Motor neuron (in vitro differentiated cells): ENCODE results near the gene APEH. TPM values are rescaled to one million over a fixed set of nuclear protein-coding genes. Genes with fewer than 3 reads are reported as not detected.
A peak's percentile ranks its signal among the peaks of the same experiment; 100 is the strongest.

Experiments used
- ATAC-seq, 8 experiments: fragments of 200-7000 bp; cut with Tn5 transposase; replicated peaks in 6 of 8; 2 replicates each; pipeline ENCODE4 v1.8.0; 2021; ENCODE audit warnings: mild to moderate bottlenecking in 8 of 8, moderate library complexity in 8 of 8
- H3K27ac ChIP-seq, 2 donors: fragments of 250-450 bp; sonication (Bioruptor Pico); 2 replicates each; pipeline ENCODE4 v1.9.0; 2021; ENCODE audit warnings: antibody characterized with exemption in 2 of 2, mild to moderate bottlenecking in 2 of 2, moderate library complexity in 1 of 2
- H3K4me1 ChIP-seq, 2 donors: fragments of 250-450 bp; sonication (Bioruptor Pico); replicated peaks in 1 of 2; 2 replicates each; pipeline ENCODE4 v1.6.1; 2021; ENCODE audit warnings: antibody characterized with exemption in 2 of 2, mild to moderate bottlenecking in 2 of 2, moderate library complexity in 1 of 2
- H3K4me3 ChIP-seq, 5 donors: fragments of 250-450 bp; sonication (Bioruptor Pico); 2 replicates each; pipeline ENCODE4 v1.9.0; 2021; ENCODE audit warnings: antibody characterized with exemption in 5 of 5, mild to moderate bottlenecking in 5 of 5, moderate library complexity in 4 of 5
- WGBS, 10 experiments: fragments of 450-650 bp; shearing (Covaris generic); methylation state at CpG; one replicate each; pipeline ENCODE4 v1.0.0; 2022; 5-methylcytosine and 5-hydroxymethylcytosine counted together
- in situ Hi-C, 9 experiments: fragments of 400-800 bp; cut with MboI; loops; one replicate each; pipeline ENCODE4 v1.15.0; 2021; ENCODE audit warnings: low sequenced_read_pairs in 9 of 9, low pct_unique_long_range_greater_than_20kb in 2 of 9; ENCODE audit not compliant: unreplicated experiment in 9 of 9
- total RNA-seq, 8 experiments: library from RNA; unstranded; fragments of 300-600 nt; gene quantifications; 2 replicates each; pipeline versions ENCODE4 v1.2.3 to v1.2.4, GENCODE V29; 2022

The APEH gene
- total RNA-seq, 8 experiments from 2014 or later = 52.8 to 143 (median 75.2) TPM

- Histone ChIP-seq H3K27ac (no peak overlapping the region), H3K4me3 (no peak overlapping the region), H3K4me1 (no peaks in the 10 kb centered on the region)
- 70 to 96% (median 78%) methylated on average over 4 to 7 of the region's 17 CpGs; no CpG with 5 or more reads in 6 of the 10 experiments for WGBS, 10 experiments
- in situ Hi-C loops = no loop called here
- no peak for ATAC-seq
Observed at GRCh38 chr3:49654176-49654825, 19.9 kb upstream of the APEH start.

- WGBS, 10 experiments = 0 to 100% (median 80%) methylated on average over 1 to 2 of the region's 10 CpGs; no CpG with 5 or more reads in 7 of the 10 experiments
- Histone ChIP-seq H3K27ac (no peak overlapping the region), H3K4me3 (no peak overlapping the region), H3K4me1 (no peaks in the 10 kb centered on the region)
- in situ Hi-C loops = no loop called here
- ATAC-seq = peak in 1 of 8 experiments; percentile 2
Observed at GRCh38 chr3:49654955-49655556, 19.1 kb upstream of the APEH start.

GRCh38 chr3:49655731-49656285 lies 18.3 kb upstream of the APEH start:
- H3K4me1 ChIP-seq = no peaks in the 10 kb centered on the region
- 80 to 100% (median 90%) methylated on average over 1 to 6 of the region's 19 CpGs; no CpG with 5 or more reads in 6 of the 10 experiments for WGBS, 10 experiments
- no peak for ATAC-seq
- H3K4me3 ChIP-seq = no peak overlapping the region
- no peak overlapping the region for H3K27ac ChIP-seq
- in situ Hi-C loops = no loop called here

GRCh38 chr3:49656541-49657112 lies 17.5 kb upstream of the APEH start:
- in situ Hi-C loops = no loop called here

GRCh38 chr3:49657208-49657915 lies 16.8 kb upstream of the APEH start:
- H3K4me3 ChIP-seq = no peak overlapping the region
- ATAC-seq = no peak
- H3K4me1 ChIP-seq = no peaks in the 10 kb centered on the region
- no peak overlapping the region for H3K27ac ChIP-seq
- 87 to 99% (median 96%) methylated on average over 3 to 11 of the region's 36 CpGs; no CpG with 5 or more reads in 6 of the 10 experiments for WGBS, 10 experiments
- in situ Hi-C loops = no loop called here

More at GRCh38 chr3:49656541-49657112, 17.5 kb upstream of the APEH start:
- H3K4me1 ChIP-seq = no peaks in the 10 kb centered on the region
- no peak overlapping the region for H3K4me3 ChIP-seq
- WGBS, 10 experiments = 0 to 67% (median 56%) methylated on average over 2 to 9 of the region's 18 CpGs; no CpG with 5 or more reads in 6 of the 10 experiments
- ATAC-seq = peak in 3 of 8 experiments; percentile 66 to 89 (median 88)
- H3K27ac ChIP-seq = no peak overlapping the region

- no peak overlapping the region for H3K4me3 ChIP-seq
- in situ Hi-C loops = no loop called here
- H3K27ac ChIP-seq = no peak overlapping the region
- 60 to 100% (median 71%) methylated on average over 1 of the region's 2 CpGs; no CpG with 5 or more reads in 5 of the 10 experiments for WGBS, 10 experiments
- H3K4me1 ChIP-seq = no peaks in the 10 kb centered on the region
- no peak for ATAC-seq
Observed at GRCh38 chr3:49658711-49659110, 15.4 kb upstream of the APEH start.

GRCh38 chr3:49659756-49660155 lies 14.4 kb upstream of the APEH start:
- no peaks in the 10 kb centered on the region for H3K4me1 ChIP-seq
- peak in 2 of 8 experiments; percentile 1 to 2 for ATAC-seq
- in situ Hi-C loops = no loop called here
- no peak overlapping the region for H3K4me3 ChIP-seq
- no peak overlapping the region for H3K27ac ChIP-seq
- WGBS, 10 experiments = 32 to 100% (median 69%) methylated on average over 1 to 4 of the region's 4 CpGs; no CpG with 5 or more reads in 5 of the 10 experiments

GRCh38 chr3:49661281-49661680 lies 12.9 kb upstream of the APEH start:
- in situ Hi-C loops = no loop called here
- Histone ChIP-seq H3K4me1 (no peaks in the 10 kb centered on the region), H3K4me3 (no peak overlapping the region), H3K27ac (no peak overlapping the region)
- WGBS, 10 experiments = 40 to 100% (median 100%) methylated on average over 1 to 2 of the region's 14 CpGs; no CpG with 5 or more reads in 5 of the 10 experiments
- peak in 5 of 8 experiments; percentile 59 to 90 (median 72) for ATAC-seq

- no peak for ATAC-seq
- no peak overlapping the region for H3K27ac ChIP-seq
- H3K4me3 ChIP-seq = no peak overlapping the region
- H3K4me1 ChIP-seq = no peaks in the 10 kb centered on the region
- in situ Hi-C loops = no loop called here
- WGBS, 10 experiments = 40 to 91% (median 90%) methylated on average over 1 to 10 of the region's 22 CpGs; no CpG with 5 or more reads in 7 of the 10 experiments
Observed at GRCh38 chr3:49662021-49662420, 12.1 kb upstream of the APEH start.

GRCh38 chr3:49662720-49663413 lies 11.3 kb upstream of the APEH start:
- Histone ChIP-seq H3K27ac (no peak overlapping the region), H3K4me3 (no peak overlapping the region), H3K4me1 (no peaks in the 10 kb centered on the region)
- in situ Hi-C loops = no loop called here
- no peak for ATAC-seq
- WGBS, 10 experiments = 60 to 100% (median 95%) methylated on average over 1 to 4 of the region's 34 CpGs; no CpG with 5 or more reads in 7 of the 10 experiments

GRCh38 chr3:49663831-49664230 lies 10.3 kb upstream of the APEH start:
- WGBS, 10 experiments = no CpG with 5 or more reads among the region's 1 CpG
- in situ Hi-C loops = no loop called here
- no peak overlapping the region for H3K27ac ChIP-seq
- no peaks in the 10 kb centered on the region for H3K4me1 ChIP-seq
- ATAC-seq = no peak
- no peak overlapping the region for H3K4me3 ChIP-seq

- WGBS, 10 experiments = 30 to 92% (median 83%) methylated on average over 1 to 11 of the region's 11 CpGs
- Histone ChIP-seq H3K4me1 (no peaks in the 10 kb centered on the region), H3K4me3 (no peak overlapping the region), H3K27ac (no peak overlapping the region)
- in situ Hi-C loops = no loop called here
- no peak for ATAC-seq
Observed at GRCh38 chr3:49664300-49664699, 9.9 kb upstream of the APEH start.
